B cell (primary cell): Measurements from ENCODE around the gene TMEM19. TPM values are rescaled to one million over a fixed set of nuclear protein-coding genes. Genes with fewer than 3 reads are reported as not detected.
A peak's percentile ranks its signal among the peaks of the same experiment; 100 is the strongest.

ENCODE experiments used
- ATAC-seq: fragments of 200-7000 bp; cut with Tn5 transposase; one replicate; pipeline ENCODE4 v1.10.0; 2021; ENCODE audit warnings: low read depth, mild to moderate bottlenecking, moderate number of reproducible peaks, moderate library complexity
- CTCF ChIA-PET: fragments of 350-600 bp; sonication (Branson Sonifier 250); formaldehyde crosslinking; loops from one replicate; lab custom pipeline; 2021; ENCODE audit warnings: antibody characterized with exemption, inconsistent platforms; lab: Charles Lee
- POLR2A ChIA-PET: fragments of 350-600 bp; sonication (Branson Sonifier 250); formaldehyde crosslinking; loops from one replicate; lab custom pipeline; 2021; ENCODE audit warnings: antibody characterized with exemption; lab: Charles Lee
- DNase-seq: peaks from one replicate; pipeline ENCODE4 v3.0.0; 2013
- H2AFZ ChIP-seq: 2 replicates; pipeline ENCODE4 v1.6.1; 2012; ENCODE audit warnings: mild to moderate bottlenecking, low read depth, low read length; ENCODE audit not compliant: insufficient read depth, poor library complexity, severe bottlenecking
- H3K27ac ChIP-seq, 2 donors: 1 replicate in 1 of 2; 2 replicates in 1 of 2; pipeline ENCODE4 v1.5.1; 2012 to 2013; ENCODE audit warnings: low read length in 2 of 2, mild to moderate bottlenecking in 2 of 2, moderate library complexity in 1 of 2
- H3K27me3 ChIP-seq, 4 experiments: fragments of 200-600 bp in 1 of 4; sonication (generic) in 1 of 4; replicated peaks in 1 of 4; 1 replicate in 2 of 4; 2 replicates in 2 of 4; pipeline versions ENCODE4 v1.6.1 to v1.7.0; 2013 to 2016; ENCODE audit warnings: low read length in 3 of 4, mild to moderate bottlenecking in 2 of 4, mixed read lengths in 1 of 4, moderate library complexity in 1 of 4; ENCODE audit not compliant: insufficient read depth in 4 of 4, control insufficient read depth in 3 of 4; ENCODE audit errors: control extremely low read depth in 1 of 4
- H3K36me3 ChIP-seq, 2 experiments: replicated peaks in 1 of 2; 1 replicate in 1 of 2; 2 replicates in 1 of 2; pipeline versions ENCODE4 v1.6.1 to v1.7.1; 2013; ENCODE audit warnings: low read length in 1 of 2; ENCODE audit not compliant: insufficient read depth in 2 of 2, control insufficient read depth in 1 of 2; ENCODE audit errors: control extremely low read depth in 1 of 2, extremely low read depth in 1 of 2
- H3K4me1 ChIP-seq, 2 donors: fragments of 200-600 bp in 1 of 2; sonication (generic) in 1 of 2; 1 replicate in 1 of 2; 2 replicates in 1 of 2; pipeline versions ENCODE4 v1.5.1 to v1.6.1; 2013 to 2017; ENCODE audit warnings: low read length in 2 of 2; ENCODE audit not compliant: control insufficient read depth in 2 of 2, insufficient read depth in 2 of 2
- H3K4me2 ChIP-seq: replicated peaks from 2 replicates; pipeline ENCODE3; 2012; ENCODE audit warnings: mild to moderate bottlenecking, low read depth, low read length; ENCODE audit not compliant: poor library complexity, severe bottlenecking
- H3K4me3 ChIP-seq, 5 experiments: fragments of 200-600 bp in 1 of 5; sonication (generic) in 1 of 5; 1 replicate in 3 of 5; 2 replicates in 2 of 5; pipeline versions ENCODE4 v1.5.1 to v1.7.0; 2011 to 2016; ENCODE audit warnings: low read length in 4 of 5, mild to moderate bottlenecking in 4 of 5, low read depth in 2 of 5, control low read depth in 1 of 5, moderate library complexity in 1 of 5; ENCODE audit not compliant: insufficient read depth in 1 of 5; ENCODE audit errors: control extremely low read depth in 1 of 5, extremely low read depth in 1 of 5
- H3K79me2 ChIP-seq: fragments of 200-600 bp; sonication (generic); one replicate; pipeline ENCODE4 v1.6.0; 2016; ENCODE audit warnings: low read length; ENCODE audit not compliant: control insufficient read depth, insufficient read depth
- H3K9ac ChIP-seq: fragments of 200-600 bp; sonication (generic); 2 replicates; pipeline ENCODE4 v1.6.1; 2017; ENCODE audit warnings: mild to moderate bottlenecking, low read length, moderate library complexity
- H3K9me3 ChIP-seq, 3 donors: one replicate each; pipeline versions ENCODE4 v1.6.1 to v1.7.1; 2013; ENCODE audit warnings: low read length in 2 of 3; ENCODE audit not compliant: control insufficient read depth in 2 of 3, insufficient read depth in 1 of 3; ENCODE audit errors: control extremely low read depth in 1 of 3
- H4K20me1 ChIP-seq: 2 replicates; pipeline ENCODE4 v1.6.0; 2012; ENCODE audit warnings: mild to moderate bottlenecking, low read length; ENCODE audit not compliant: insufficient read depth, control insufficient read depth, poor library complexity, severe bottlenecking
- H3K27ac Mint-ChIP-seq: one replicate; pipeline ENCODE4 v1.8.0; 2021; ENCODE audit warnings: mixed read lengths
- H3K27me3 Mint-ChIP-seq: one replicate; pipeline ENCODE4 v1.8.0; 2021; ENCODE audit warnings: mixed read lengths
- H3K4me1 Mint-ChIP-seq: one replicate; pipeline ENCODE4 v1.8.0; 2021; ENCODE audit warnings: mixed read lengths
- H3K4me3 Mint-ChIP-seq: one replicate; pipeline ENCODE4 v1.8.0; 2021; ENCODE audit warnings: mixed read lengths
- H3K9me3 Mint-ChIP-seq: one replicate; pipeline ENCODE4 v1.8.0; 2022; ENCODE audit warnings: mixed read lengths; ENCODE audit not compliant: insufficient read depth
- EZH2 ChIP-seq: IDR thresholded peaks from 2 replicates; pipeline ENCODE4 v1.6.1; 2012; ENCODE audit warnings: borderline replicate concordance, low read depth, mild to moderate bottlenecking, moderate library complexity, low read length; ENCODE audit not compliant: insufficient read depth, poor library complexity, severe bottlenecking
- WGBS: methylation state at CpG from one replicate; pipeline ENCODE4 v1.1.5; 2013; ENCODE audit warnings: missing lambda C conversion rate; ENCODE audit not compliant: insufficient coverage; 5-methylcytosine and 5-hydroxymethylcytosine counted together
- intact Hi-C: fragments of 100-400 bp; cut with micrococcal nuclease; formaldehyde crosslinking; loops from one replicate; pipeline ENCODE4 v1.10.0; 2022
- polyA plus RNA-seq: library from polyadenylated mRNA; depleted of rRNA; stranded (reverse); fragments of >200 nt; gene quantifications from 2 replicates; pipeline ENCODE4 v1.2.3, GENCODE V29; 2012
- total RNA-seq, 2 donors: library from RNA; stranded (reverse); fragments of 120-200 nt in 1 of 2; gene quantifications; 1 replicate in 1 of 2; 2 replicates in 1 of 2; pipeline versions ENCODE4 v1.2.3 to v1.2.4, GENCODE V29; 2013 to 2022
- TF ChIP-seq, protein P1 (sequence below): fragments of 200-600 bp; IDR thresholded peaks from one replicate; pipeline ENCODE4 v1.8.0; 2022; ENCODE audit warnings: antibody characterized with exemption, mild to moderate bottlenecking

The TMEM19 gene
- total and polyA plus RNA-seq, 2 donors (not counting 1 experiment from before 2014, with no cell fraction given), result 39.4 to 53.6 TPM

DNA sequence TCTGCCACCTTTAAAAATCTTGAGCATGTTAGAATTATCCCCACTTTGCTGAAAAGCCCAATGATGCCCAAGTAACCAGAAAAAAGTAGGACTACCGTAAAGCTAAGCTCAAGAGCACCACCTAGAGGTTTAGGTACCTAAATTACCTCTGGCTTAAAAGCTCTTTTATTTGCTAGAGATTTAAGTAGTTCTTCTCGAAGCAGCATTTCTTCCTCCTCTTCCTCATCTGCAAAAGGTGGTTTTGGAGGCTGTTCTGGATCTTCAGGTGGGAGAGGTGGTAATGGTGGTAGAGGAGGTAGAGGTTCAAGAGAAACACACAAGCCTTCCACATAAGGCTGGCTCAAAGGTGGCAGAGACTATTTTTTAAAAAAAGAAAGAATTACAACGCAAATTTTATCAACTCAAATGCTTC, 49.2 kb upstream of the TMEM19 start:
- Histone ChIP-seq H3K79me2 (peaks cover 8% of the 10 kb centered on the region), H3K4me1 (no peaks in the 10 kb centered on the region), H3K27me3 (no peaks in the 10 kb centered on the region), H3K9me3 (no peaks in the 10 kb centered on the region), H2AFZ (peak overlapping the region; percentile 49), H3K4me3 (no peak overlapping the region), H3K36me3 (peaks cover 26 to 82% of the 10 kb centered on the region in 2 experiments), H4K20me1 (peaks cover 7% of the 10 kb centered on the region), H3K27ac (no peak overlapping the region), H3K9ac (no peak overlapping the region), H3K4me2 (no peak overlapping the region)
- ATAC-seq, result peak; percentile 54
- Mint-ChIP-seq H3K9me3 (no peaks in the 10 kb centered on the region), H3K27me3 (no peaks in the 10 kb centered on the region), H3K4me3 (no peak overlapping the region), H3K27ac (no peak overlapping the region), H3K4me1 (peaks cover 4% of the 10 kb centered on the region)
- TF ChIP-seq EZH2, result no peak
- TF ChIP-seq, protein P1, sequence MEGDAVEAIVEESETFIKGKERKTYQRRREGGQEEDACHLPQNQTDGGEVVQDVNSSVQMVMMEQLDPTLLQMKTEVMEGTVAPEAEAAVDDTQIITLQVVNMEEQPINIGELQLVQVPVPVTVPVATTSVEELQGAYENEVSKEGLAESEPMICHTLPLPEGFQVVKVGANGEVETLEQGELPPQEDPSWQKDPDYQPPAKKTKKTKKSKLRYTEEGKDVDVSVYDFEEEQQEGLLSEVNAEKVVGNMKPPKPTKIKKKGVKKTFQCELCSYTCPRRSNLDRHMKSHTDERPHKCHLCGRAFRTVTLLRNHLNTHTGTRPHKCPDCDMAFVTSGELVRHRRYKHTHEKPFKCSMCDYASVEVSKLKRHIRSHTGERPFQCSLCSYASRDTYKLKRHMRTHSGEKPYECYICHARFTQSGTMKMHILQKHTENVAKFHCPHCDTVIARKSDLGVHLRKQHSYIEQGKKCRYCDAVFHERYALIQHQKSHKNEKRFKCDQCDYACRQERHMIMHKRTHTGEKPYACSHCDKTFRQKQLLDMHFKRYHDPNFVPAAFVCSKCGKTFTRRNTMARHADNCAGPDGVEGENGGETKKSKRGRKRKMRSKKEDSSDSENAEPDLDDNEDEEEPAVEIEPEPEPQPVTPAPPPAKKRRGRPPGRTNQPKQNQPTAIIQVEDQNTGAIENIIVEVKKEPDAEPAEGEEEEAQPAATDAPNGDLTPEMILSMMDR, result peak; percentile 92
- no CpG with 5 or more reads among the region's 3 CpGs for WGBS
- POLR2A ChIA-PET, result interaction anchor here (0.9 to 1.0 kb wide), 2 partner anchors 24 to 62 kb away, joined by 4 read pairs; no protein-coding TSS in a partner anchor
- intact Hi-C loops, result loop anchor here (1.0 to 2.0 kb wide), 3 partner anchors 26 to 220 kb away; partner anchors contain the start of gene ZFC3H1
- CTCF ChIA-PET, result interaction anchor here (0.6 to 5.4 kb wide), 28 partner anchors 9 to 1759 kb away, joined by 3 to 90 read pairs (median 6); partner anchors contain the start of genes RAB21, THAP2, TMEM19 and ZFC3H1
- DNase-seq, result peak; percentile 75

DNA sequence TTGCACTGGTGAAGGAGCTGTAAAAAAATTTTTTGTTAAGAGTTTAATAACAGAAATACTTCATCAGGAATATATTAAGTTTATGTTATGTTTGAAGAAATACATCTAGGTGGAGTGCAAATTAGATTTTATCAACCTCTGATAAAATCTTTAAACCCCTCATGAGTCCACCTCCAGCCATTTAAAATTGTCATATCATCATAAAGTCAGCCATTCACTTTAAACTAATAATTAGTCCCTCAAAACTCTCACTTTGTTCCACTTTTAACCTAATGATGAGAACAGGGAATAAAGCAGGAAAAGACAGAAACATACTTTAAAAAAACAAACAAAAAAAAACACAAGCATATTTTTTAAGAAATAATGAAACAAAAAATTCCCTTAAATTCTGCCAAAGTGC, 47.4 kb upstream of the TMEM19 start:
- Histone ChIP-seq H3K79me2 (peaks cover 13% of the 10 kb centered on the region), H3K36me3 (peaks cover 19 to 80% of the 10 kb centered on the region in 2 experiments), H3K27me3 (no peaks in the 10 kb centered on the region), H4K20me1 (peaks cover 7% of the 10 kb centered on the region), H3K9ac (no peak overlapping the region), H3K9me3 (no peaks in the 10 kb centered on the region), H2AFZ (no peak overlapping the region), H3K4me1 (no peaks in the 10 kb centered on the region), H3K27ac (peak overlapping the region in 1 of 2 donors; percentile 38), H3K4me2 (no peak overlapping the region), H3K4me3 (no peak overlapping the region)
- intact Hi-C loops, result no loop called here
- ChIA-PET CTCF (interaction anchor here (0.8 to 1.7 kb wide), 6 partner anchors 10 to 129 kb away, joined by 3 to 19 read pairs (median 4); no protein-coding TSS in a partner anchor), POLR2A (no interaction called here)
- no peaks in the 10 kb centered on the region for H3K27me3 Mint-ChIP-seq
- H3K9me3 Mint-ChIP-seq, result no peaks in the 10 kb centered on the region
- no peak for TF ChIP-seq EZH2
- TF ChIP-seq, protein P1, result no peak
- H3K27ac Mint-ChIP-seq, result no peak overlapping the region
- peaks cover 4% of the 10 kb centered on the region for H3K4me1 Mint-ChIP-seq
- DNase-seq (no peak), ATAC-seq (no peak)
- H3K4me3 Mint-ChIP-seq, result no peak overlapping the region
